GM21576 (cell line): ENCODE data around the gene ZFHX3.

Experiments
- ATAC-seq: cut with Tn5 transposase; IDR thresholded peaks from one replicate; pipeline ENCODE4 v1.9.1; 2021; ENCODE audit warnings: mild to moderate bottlenecking, moderate library complexity; ENCODE audit not compliant: unreplicated experiment

ZFHX3 gene

GRCh38 chr16:72837846-72838585 is 209.9 kb downstream of the ZFHX3 start:
- ATAC-seq: no peak

- ATAC-seq: no peak
Measured at GRCh38 chr16:72836985-72837384, 210.9 kb downstream of the ZFHX3 start.

GRCh38 chr16:72836181-72836580 is 211.7 kb downstream of the ZFHX3 start:
- ATAC-seq: no peak

- ATAC-seq: no peak
Measured at GRCh38 chr16:72835086-72835485, 212.8 kb downstream of the ZFHX3 start.

GRCh38 chr16:72834499-72834898 is 213.4 kb downstream of the ZFHX3 start:
- ATAC-seq: no peak

GRCh38 chr16:72833969-72834368 is 214.0 kb downstream of the ZFHX3 start:
- ATAC-seq: no peak

- ATAC-seq: no peak
Measured at GRCh38 chr16:72833482-72833881, 214.4 kb downstream of the ZFHX3 start.

- ATAC-seq: peak; percentile 73
Measured at GRCh38 chr16:72832621-72833248, 215.2 kb downstream of the ZFHX3 start.

- ATAC-seq: no peak
Measured at GRCh38 chr16:72829846-72830775, 217.8 kb downstream of the ZFHX3 start.

GRCh38 chr16:72827866-72828265 is 220.1 kb downstream of the ZFHX3 start:
- no peak for ATAC-seq

- ATAC-seq: no peak
Measured at GRCh38 chr16:72825912-72826621, 221.9 kb downstream of the ZFHX3 start.

GRCh38 chr16:72824761-72825160 is 223.2 kb downstream of the ZFHX3 start:
- no peak for ATAC-seq

GRCh38 chr16:72824027-72824426 is 223.9 kb downstream of the ZFHX3 start:
- ATAC-seq: no peak

GRCh38 chr16:72821185-72821950 is 226.6 kb downstream of the ZFHX3 start:
- no peak for ATAC-seq

- no peak for ATAC-seq
Measured at GRCh38 chr16:72819345-72819744, 228.6 kb downstream of the ZFHX3 start.

GRCh38 chr16:72818236-72818845 is 229.6 kb downstream of the ZFHX3 start:
- no peak for ATAC-seq

- ATAC-seq: no peak
Measured at GRCh38 chr16:72815348-72816318, 232.3 kb downstream of the ZFHX3 start.

- no peak for ATAC-seq
Measured at GRCh38 chr16:72814226-72814625, 233.7 kb downstream of the ZFHX3 start.

- ATAC-seq: no peak
Measured at GRCh38 chr16:72812672-72813071, 235.3 kb downstream of the ZFHX3 start.
